ENCODE measurements around the gene NCOA4.

GRCh38 chr10:46052057-46052790, 21.8 kb upstream of the NCOA4 start:
- TF ChIP-seq CTCF (IDR thresholded peaks at IDR 0.05 in 4 of 5, conservative IDR thresholded peaks at IDR 0.05 in 1 of 5) (no peak), POLR2A (IDR thresholded peaks at IDR 0.05) (no peak)

Data from gastrocnemius medialis (tissue), 4 donors.